ENCODE measurements around the gene STAP1.
"Not testable (repeated sequence)": the region's sequence is repeated elsewhere in the genome, so short reads cannot be mapped to it uniquely, and the experiment has no call there.

The STAP1 gene, protein sequence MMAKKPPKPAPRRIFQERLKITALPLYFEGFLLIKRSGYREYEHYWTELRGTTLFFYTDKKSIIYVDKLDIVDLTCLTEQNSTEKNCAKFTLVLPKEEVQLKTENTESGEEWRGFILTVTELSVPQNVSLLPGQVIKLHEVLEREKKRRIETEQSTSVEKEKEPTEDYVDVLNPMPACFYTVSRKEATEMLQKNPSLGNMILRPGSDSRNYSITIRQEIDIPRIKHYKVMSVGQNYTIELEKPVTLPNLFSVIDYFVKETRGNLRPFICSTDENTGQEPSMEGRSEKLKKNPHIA

DNA sequence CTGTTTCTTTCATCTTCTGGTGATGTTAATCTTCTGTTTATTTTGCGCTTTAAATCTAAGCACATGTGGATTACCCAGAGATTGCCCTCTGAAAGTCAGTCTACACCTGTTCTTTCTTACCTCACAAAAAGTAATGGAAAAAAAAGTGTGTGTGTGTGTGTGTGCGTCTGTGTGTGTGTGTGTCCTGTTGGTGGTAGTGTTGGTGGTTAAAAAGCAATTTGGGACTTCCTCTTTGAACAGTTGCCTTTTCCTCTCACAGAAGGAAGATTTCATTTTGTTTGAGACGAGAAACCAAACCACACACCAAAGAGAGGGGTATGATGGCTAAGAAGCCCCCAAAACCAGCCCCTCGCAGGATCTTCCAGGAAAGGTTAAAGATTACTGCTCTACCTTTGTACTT, at the start of gene STAP1:
TSS of gene STAP1 (plus strand) at position 235 of the 400 bp plus-strand sequence. CDS start at position 318, 83 bp downstream.
- Mint-ChIP-seq H3K27ac (peak within 1 kb of the TSS; percentile 94), H3K36me3 (no peaks in the 10 kb centered on the region), H3K27me3 (no peaks in the 10 kb centered on the region), H3K9me3 (no peaks in the 10 kb centered on the region), H3K4me3 (peak within 1 kb of the TSS; percentile 87), H3K4me1 (peaks cover 63% of the 10 kb centered on the region)

DNA sequence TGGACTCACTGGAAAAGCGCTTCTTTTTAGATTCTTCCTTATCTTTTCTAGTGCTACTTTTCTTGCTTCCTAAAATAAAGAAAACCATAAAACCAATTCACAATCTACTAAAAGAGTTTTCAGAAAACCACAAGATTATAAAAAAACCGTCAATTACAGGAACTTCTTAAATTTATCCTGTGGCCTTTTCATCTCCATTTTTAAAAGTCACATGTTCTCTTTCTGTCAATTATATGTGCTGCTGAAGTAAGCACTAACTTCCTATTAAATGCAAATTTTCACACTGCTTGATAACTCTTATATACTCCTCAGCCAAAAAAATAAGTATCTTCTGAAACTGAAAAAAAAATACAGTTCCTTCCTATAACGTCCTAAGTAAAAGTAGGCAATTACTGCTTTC, 46.0 kb upstream of the STAP1 start:
- peaks cover 37% of the 10 kb centered on the region for H3K36me3 Mint-ChIP-seq
- no peak overlapping the region for H3K4me3 Mint-ChIP-seq
- no peaks in the 10 kb centered on the region for H3K9me3 Mint-ChIP-seq
- peaks cover 44% of the 10 kb centered on the region for H3K4me1 Mint-ChIP-seq
- H3K27ac Mint-ChIP-seq = no peak overlapping the region
- H3K27me3 Mint-ChIP-seq = no peaks in the 10 kb centered on the region

DNA sequence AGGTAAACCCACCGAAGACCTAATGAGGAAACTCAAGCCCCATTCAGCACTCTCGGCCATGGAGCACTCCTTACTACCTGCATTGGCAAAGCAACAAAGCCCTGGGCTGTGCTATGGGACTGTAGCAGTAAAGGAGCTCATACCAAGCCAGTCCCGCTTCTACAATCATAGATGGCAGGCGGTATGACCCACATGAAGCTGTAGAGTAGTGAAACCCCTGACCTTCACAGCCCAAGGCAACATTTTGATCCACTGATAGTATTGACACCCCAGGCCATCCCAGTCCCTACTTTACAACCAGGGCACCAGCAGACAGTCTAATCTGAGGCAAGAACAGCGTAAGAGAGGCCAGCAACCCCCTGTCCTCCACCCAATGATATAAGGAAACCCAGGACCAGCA, 38.4 kb upstream of the STAP1 start:
- Mint-ChIP-seq H3K27ac (peak overlapping the region; percentile 63), H3K36me3 (peaks cover 34% of the 10 kb centered on the region), H3K9me3 (peaks cover 7% of the 10 kb centered on the region), H3K27me3 (no peaks in the 10 kb centered on the region), H3K4me3 (peak overlapping the region; percentile 0), H3K4me1 (peaks cover 63% of the 10 kb centered on the region)

GRCh38 chr4:67521506-67521905, 37.0 kb upstream of the STAP1 start:
- Mint-ChIP-seq H3K27ac (peak overlapping the region; percentile 62), H3K36me3 (peaks cover 40% of the 10 kb centered on the region), H3K27me3 (no peaks in the 10 kb centered on the region), H3K4me1 (peaks cover 70% of the 10 kb centered on the region), H3K9me3 (peaks cover 8% of the 10 kb centered on the region), H3K4me3 (no peak overlapping the region)

DNA sequence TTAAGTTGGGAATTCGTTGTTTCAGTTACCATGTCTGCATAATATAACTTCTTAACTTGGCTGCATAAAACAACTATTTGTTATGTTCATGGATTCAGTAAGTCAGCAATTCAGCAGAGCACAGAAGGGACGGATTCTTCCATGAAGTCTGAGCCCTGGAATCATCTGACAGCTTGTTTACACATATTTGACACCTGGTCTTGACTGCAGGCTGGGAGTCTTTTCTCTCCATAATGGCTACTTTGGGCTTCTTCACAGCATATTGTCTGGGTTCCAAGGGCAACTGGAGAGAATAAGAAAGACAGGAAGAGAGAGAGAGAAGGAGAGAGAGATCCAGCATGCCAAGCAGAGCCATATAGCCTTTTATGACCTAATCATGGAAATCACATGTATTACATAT, 36.3 kb upstream of the STAP1 start:
- Mint-ChIP-seq H3K9me3 (peaks cover 12% of the 10 kb centered on the region), H3K36me3 (peaks cover 45% of the 10 kb centered on the region), H3K4me3 (peak overlapping the region; percentile 33), H3K27me3 (no peaks in the 10 kb centered on the region), H3K27ac (peak overlapping the region; percentile 92), H3K4me1 (peaks cover 73% of the 10 kb centered on the region)

DNA sequence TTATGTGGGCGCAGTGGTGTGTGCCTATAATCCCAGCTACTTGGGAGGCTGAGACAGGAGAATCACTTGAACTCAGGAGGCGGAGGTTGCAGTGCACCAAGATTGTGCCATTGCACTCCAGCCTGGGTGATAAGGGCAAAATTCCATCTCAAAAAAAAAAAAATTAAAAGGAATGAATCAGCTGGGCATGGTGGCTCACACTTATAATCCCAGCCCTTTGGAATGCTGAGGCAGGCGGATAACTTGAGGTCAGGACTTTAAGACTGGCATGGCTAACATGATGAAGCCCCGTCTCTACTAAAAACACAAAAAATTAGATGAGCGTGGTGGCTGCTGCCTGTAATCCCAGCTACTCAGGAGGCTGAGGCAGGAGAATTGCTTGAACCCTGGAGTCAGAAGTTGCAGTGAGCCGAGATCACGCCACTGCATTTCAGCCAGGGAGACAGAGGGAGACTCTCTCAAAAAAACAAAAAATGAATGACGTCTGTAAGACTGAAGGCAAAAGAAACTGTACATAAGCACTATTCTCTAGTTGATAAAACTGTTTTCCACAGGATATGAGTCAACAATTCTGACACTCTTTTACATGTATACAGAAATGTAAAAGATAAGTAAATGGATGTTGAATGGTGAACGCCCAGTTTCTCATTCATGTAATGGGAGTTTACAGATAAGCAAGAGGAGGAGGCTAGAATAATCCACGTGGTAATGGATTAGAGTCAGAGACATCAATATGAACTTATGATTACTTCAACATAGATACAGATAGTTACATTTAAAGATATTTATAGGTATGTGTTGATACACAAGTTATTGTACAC, 35.5 kb upstream of the STAP1 start:
- H3K4me1 Mint-ChIP-seq = peaks cover 82% of the 10 kb centered on the region
- H3K36me3 Mint-ChIP-seq = peaks cover 46% of the 10 kb centered on the region
- no peaks in the 10 kb centered on the region for H3K27me3 Mint-ChIP-seq
- peak overlapping the region; percentile 57 for H3K4me3 Mint-ChIP-seq
- peaks cover 12% of the 10 kb centered on the region for H3K9me3 Mint-ChIP-seq
- H3K27ac Mint-ChIP-seq = peak overlapping the region; percentile 84

GRCh38 chr4:67524140-67524539, 34.4 kb upstream of the STAP1 start:
- Mint-ChIP-seq H3K9me3 (peaks cover 12% of the 10 kb centered on the region), H3K4me1 (peaks cover 85% of the 10 kb centered on the region), H3K4me3 (peak overlapping the region; percentile 57), H3K27ac (peak overlapping the region; percentile 43), H3K36me3 (peaks cover 44% of the 10 kb centered on the region)
- not testable (repeated sequence) for H3K27me3 Mint-ChIP-seq

- Mint-ChIP-seq H3K27ac (peak overlapping the region; percentile 30), H3K9me3 (peaks cover 4% of the 10 kb centered on the region), H3K27me3 (no peaks in the 10 kb centered on the region), H3K4me3 (no peak overlapping the region), H3K36me3 (peaks cover 54% of the 10 kb centered on the region), H3K4me1 (peaks cover 57% of the 10 kb centered on the region)
These were observed 27.1 kb upstream of the STAP1 start for GRCh38 chr4:67531379-67531962.

DNA sequence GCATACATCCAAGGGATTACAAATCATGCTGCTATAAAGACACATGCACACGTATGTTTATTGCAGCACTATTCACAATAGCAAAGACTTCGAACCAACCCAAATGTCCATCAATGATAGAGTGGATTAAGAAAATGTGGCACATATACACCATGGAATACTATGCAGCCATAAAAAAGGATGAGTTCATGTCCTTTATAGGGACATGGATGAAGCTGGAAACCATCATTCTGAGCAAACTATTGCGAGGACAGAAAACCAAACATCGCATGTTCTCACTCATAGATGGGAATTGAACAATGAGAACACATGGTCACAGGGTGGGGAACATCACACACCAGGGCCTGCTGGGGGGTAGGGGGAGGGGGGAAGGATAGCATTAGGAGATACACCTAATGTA, 26.1 kb upstream of the STAP1 start:
- Mint-ChIP-seq H3K4me1 (peaks cover 47% of the 10 kb centered on the region), H3K36me3 (peaks cover 47% of the 10 kb centered on the region)
- H3K4me3 Mint-ChIP-seq, H3K9me3 Mint-ChIP-seq, H3K27me3 Mint-ChIP-seq, H3K27ac Mint-ChIP-seq: not testable (repeated sequence)

- Mint-ChIP-seq H3K27me3 (no peaks in the 10 kb centered on the region), H3K27ac (no peak overlapping the region), H3K4me1 (peaks cover 41% of the 10 kb centered on the region), H3K36me3 (peaks cover 46% of the 10 kb centered on the region), H3K4me3 (no peak overlapping the region), H3K9me3 (no peaks in the 10 kb centered on the region)
These were observed 25.4 kb upstream of the STAP1 start for GRCh38 chr4:67533112-67533511.

GRCh38 chr4:67535280-67535840, 23.2 kb upstream of the STAP1 start:
- peaks cover 51% of the 10 kb centered on the region for H3K36me3 Mint-ChIP-seq
- H3K4me1 Mint-ChIP-seq = peaks cover 47% of the 10 kb centered on the region
- H3K27me3 Mint-ChIP-seq = no peaks in the 10 kb centered on the region
- H3K27ac Mint-ChIP-seq = no peak overlapping the region
- H3K4me3 Mint-ChIP-seq = no peak overlapping the region
- H3K9me3 Mint-ChIP-seq = no peaks in the 10 kb centered on the region

- H3K36me3 Mint-ChIP-seq = peaks cover 27% of the 10 kb centered on the region
- no peak overlapping the region for H3K4me3 Mint-ChIP-seq
- no peaks in the 10 kb centered on the region for H3K9me3 Mint-ChIP-seq
- H3K27ac Mint-ChIP-seq = peak overlapping the region; percentile 85
- no peaks in the 10 kb centered on the region for H3K27me3 Mint-ChIP-seq
- peaks cover 70% of the 10 kb centered on the region for H3K4me1 Mint-ChIP-seq
These were observed 18.7 kb upstream of the STAP1 start for GRCh38 chr4:67539830-67540229.

GRCh38 chr4:67542076-67542475, 16.5 kb upstream of the STAP1 start:
- peaks cover 61% of the 10 kb centered on the region for H3K4me1 Mint-ChIP-seq
- no peaks in the 10 kb centered on the region for H3K27me3 Mint-ChIP-seq
- H3K9me3 Mint-ChIP-seq = no peaks in the 10 kb centered on the region
- H3K4me3 Mint-ChIP-seq = no peak overlapping the region
- H3K27ac Mint-ChIP-seq = peak overlapping the region; percentile 88
- peaks cover 16% of the 10 kb centered on the region for H3K36me3 Mint-ChIP-seq

GRCh38 chr4:67545199-67546003, 13.1 kb upstream of the STAP1 start, which contains the start of gene CENPC:
CENPC (minus strand) TSS chr4:67545503; CDS start chr4:67545355, 148 bp downstream.
- Mint-ChIP-seq H3K4me1 (peaks cover 43% of the 10 kb centered on the region), H3K27me3 (no peaks in the 10 kb centered on the region), H3K9me3 (no peaks in the 10 kb centered on the region), H3K36me3 (peaks cover 4% of the 10 kb centered on the region), H3K27ac (peak within 1 kb of the TSS; percentile 100), H3K4me3 (peak within 1 kb of the TSS; percentile 96)

DNA sequence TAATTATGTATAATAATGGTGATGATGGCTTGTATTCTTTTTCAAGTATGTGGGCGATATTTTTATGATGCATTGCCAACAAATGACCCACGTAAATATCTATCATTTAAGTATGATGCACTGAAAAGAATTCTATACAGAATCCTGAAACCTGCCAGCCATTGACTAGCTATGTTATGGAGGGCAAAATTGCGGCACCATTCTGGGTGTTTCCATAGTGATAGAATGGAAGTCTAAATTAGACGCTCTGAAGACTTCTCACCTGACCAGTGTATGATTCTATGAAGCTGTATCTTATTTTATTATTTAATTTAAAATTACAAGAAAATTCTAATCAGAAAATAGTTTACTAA, 12.5 kb upstream of the STAP1 start:
- H3K27me3 Mint-ChIP-seq = no peaks in the 10 kb centered on the region
- no peaks in the 10 kb centered on the region for H3K9me3 Mint-ChIP-seq
- peaks cover 46% of the 10 kb centered on the region for H3K4me1 Mint-ChIP-seq
- no peak overlapping the region for H3K27ac Mint-ChIP-seq
- H3K36me3 Mint-ChIP-seq = peaks cover 4% of the 10 kb centered on the region
- peak overlapping the region; percentile 96 for H3K4me3 Mint-ChIP-seq

Data from activated naive CD4-positive, alpha-beta T cell treated with anti-CD3 and anti-CD28 coated beads, Interleukin-2, amount 50 U/mL, for 24 hours (primary cell).